Skeletal muscle tissue (tissue), 2 donors: ENCODE results near the gene PLPPR3. TPM values are rescaled to one million over a fixed set of nuclear protein-coding genes. Genes with fewer than 3 reads are reported as not detected.

ENCODE experiments used
- small RNA-seq: library from RNA; depleted of rRNA; stranded (forward); fragments of <200 nt; gene quantifications from one replicate; pipeline ENCODE3, GENCODE V24; 2014
- total RNA-seq: library from RNA; depleted of rRNA; stranded (reverse); fragments of >200 nt; gene quantifications from one replicate; pipeline ENCODE4 v1.2.3, GENCODE V29; 2014

Gene PLPPR3
- total RNA-seq, 1 donor from 2014 or later, result 0.52 TPM

Small RNA genes lying within 50 kb of the gene (small RNA-seq; reads per million reads assigned to genes)
- gene MIR3187, result not detected

Other genes with a start within 250 kb of the PLPPR3 start
- 144 TPM for gene BSG, start 249.4 kb downstream of the PLPPR3 start, total RNA-seq
- gene HCN2, start 232.1 kb downstream of the PLPPR3 start, total RNA-seq, result not detected
- gene POLRMT, start 188.4 kb downstream of the PLPPR3 start, total RNA-seq, result 17.7 TPM
- not detected for gene FGF22, start 182.1 kb downstream of the PLPPR3 start, total RNA-seq
- gene RNF126, start 158.7 kb downstream of the PLPPR3 start, total RNA-seq, result 12.0 TPM
- 7.3 TPM for gene FSTL3, start 145.6 kb downstream of the PLPPR3 start, total RNA-seq
- gene PRSS57, start 126.5 kb downstream of the PLPPR3 start, total RNA-seq, result not detected
- gene PALM, start 113.0 kb downstream of the PLPPR3 start, total RNA-seq, result 13.0 TPM
- gene MISP, start 70.8 kb downstream of the PLPPR3 start, total RNA-seq, result not detected
- gene PTBP1, start 24.5 kb downstream of the PLPPR3 start, total RNA-seq, result 50.1 TPM
- 2.6 TPM for gene AZU1, start 5.9 kb upstream of the PLPPR3 start, total RNA-seq
- gene PRTN3, start 19.0 kb upstream of the PLPPR3 start, total RNA-seq, result 4.7 TPM
- gene ELANE, start 30.3 kb upstream of the PLPPR3 start, total RNA-seq, result 0.52 TPM
- 33.4 TPM for gene CFD, start 37.7 kb upstream of the PLPPR3 start, total RNA-seq
- 18.3 TPM for gene MED16, start 71.2 kb upstream of the PLPPR3 start, total RNA-seq
- not detected for gene RNU6-9, start 71.5 kb upstream of the PLPPR3 start, total RNA-seq
- 30.8 TPM for gene R3HDM4, start 91.3 kb upstream of the PLPPR3 start, total RNA-seq
- not detected for gene KISS1R, start 95.4 kb upstream of the PLPPR3 start, total RNA-seq
- gene ARID3A, start 104.1 kb upstream of the PLPPR3 start, total RNA-seq, result 2.6 TPM
- 35.5 TPM for gene WDR18, start 162.4 kb upstream of the PLPPR3 start, total RNA-seq
- not detected for gene GRIN3B, start 178.5 kb upstream of the PLPPR3 start, total RNA-seq
- 25.6 TPM for gene TMEM259, start 199.2 kb upstream of the PLPPR3 start, total RNA-seq
- gene RNU6-2, start 199.6 kb upstream of the PLPPR3 start, total RNA-seq, result not detected
- 40.2 TPM for gene CNN2, start 204.7 kb upstream of the PLPPR3 start, total RNA-seq
- 6.8 TPM for gene ABCA7, start 218.2 kb upstream of the PLPPR3 start, total RNA-seq
- gene ARHGAP45, start 245.2 kb upstream of the PLPPR3 start, total RNA-seq, result 8.9 TPM